Cardiac muscle cell (in vitro differentiated cells and primary cell): ENCODE measurements around the gene MGAT5. TPM values are rescaled to one million over a fixed set of nuclear protein-coding genes. Genes with fewer than 3 reads are reported as not detected.

ENCODE experiments used
- DNase-seq, 2 donors: peaks; one replicate each; pipeline versions ENCODE4 v3.0.0 to v3.0.0-alpha.2; 2010 to 2017; ENCODE audit warnings: low read depth in 1 of 2, low spot score in 1 of 2
- H3K27ac ChIP-seq: fragments of 200-600 bp; sonication (generic); 2 replicates; pipeline ENCODE4 v1.5.1; 2016
- H3K27me3 ChIP-seq: fragments of 200-600 bp; sonication (generic); 2 replicates; pipeline ENCODE4 v1.6.0; 2016; ENCODE audit warnings: control low read depth
- H3K36me3 ChIP-seq: fragments of 200-600 bp; sonication (generic); 2 replicates; pipeline ENCODE4 v1.5.1; 2016; ENCODE audit warnings: control low read depth
- H3K4me1 ChIP-seq: fragments of 200-600 bp; sonication (generic); 2 replicates; pipeline ENCODE4 v1.8.1; 2017; ENCODE audit warnings: low read depth, mild to moderate bottlenecking, mixed run types
- H3K4me3 ChIP-seq: fragments of 200-600 bp; sonication (generic); 2 replicates; pipeline ENCODE4 v1.5.1; 2016; ENCODE audit warnings: mild to moderate bottlenecking
- H3K9me3 ChIP-seq: fragments of 200-600 bp; sonication (generic); 2 replicates; pipeline ENCODE4 v1.5.1; 2017; ENCODE audit warnings: low read depth, mild to moderate bottlenecking, control low read depth
- CTCF ChIP-seq: IDR thresholded peaks from 2 replicates; pipeline ENCODE4 v1.5.1; 2012; ENCODE audit warnings: low read depth, mild to moderate bottlenecking, low read length
- polyA plus RNA-seq: library from polyadenylated mRNA; unstranded; fragments of >200 nt; fragmentation: Nextera tagmentation; extraction: Ambion mirVana; gene quantifications from 2 replicates; pipeline ENCODE4 v1.2.1, GENCODE V29; 2016
- total RNA-seq: library from RNA; depleted of rRNA; stranded (reverse); fragments of >200 nt; gene quantifications from 2 replicates; pipeline ENCODE4 v1.2.3, GENCODE V29; 2016

MGAT5 gene
- total and polyA plus RNA-seq, 2 experiments from 2014 or later, result 12.5 to 66.8 TPM

- no peak for TF ChIP-seq CTCF
- H3K27ac ChIP-seq, result no peak overlapping the region
- no peak overlapping the region for H3K4me3 ChIP-seq
- H3K4me1 ChIP-seq, result peaks cover under 1% of the 10 kb centered on the region
- DNase-seq, result no peak
- H3K27me3 ChIP-seq, result no peaks in the 10 kb centered on the region
- H3K36me3 ChIP-seq, result no peaks in the 10 kb centered on the region
- no peaks in the 10 kb centered on the region for H3K9me3 ChIP-seq
These were observed 228.4 kb downstream of the MGAT5 start for GRCh38 chr2:134482131-134482723.

DNA sequence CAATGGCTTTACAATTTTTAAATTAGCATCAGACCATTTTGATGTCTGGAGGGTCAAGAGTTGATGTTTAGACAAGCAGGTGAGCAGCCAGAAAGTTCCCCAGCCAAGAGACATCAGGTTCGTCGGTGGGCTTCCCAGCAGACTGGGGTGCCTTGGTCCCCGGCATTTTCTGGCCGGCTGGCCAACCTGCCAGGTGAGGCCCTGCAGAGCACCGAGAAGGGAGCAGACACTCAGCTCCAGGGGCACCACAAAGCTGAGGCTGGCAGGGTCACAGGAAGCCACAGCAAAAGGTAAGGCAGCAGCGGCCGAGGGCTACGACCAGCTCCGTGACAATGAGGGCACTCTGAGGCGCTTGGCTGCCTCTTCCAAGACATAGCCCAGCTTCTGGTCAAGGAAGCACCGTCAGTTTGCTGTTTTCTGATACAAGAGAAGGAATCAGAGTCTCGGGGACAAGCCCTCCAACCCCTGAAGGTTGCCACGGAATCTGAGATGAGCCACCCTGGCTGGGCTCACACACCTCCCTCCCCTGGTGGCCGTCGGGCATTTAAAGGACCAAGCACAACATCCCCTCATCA, 229.0 kb downstream of the MGAT5 start:
- Histone ChIP-seq H3K27me3 (no peaks in the 10 kb centered on the region), H3K36me3 (no peaks in the 10 kb centered on the region), H3K4me3 (no peak overlapping the region), H3K27ac (no peak overlapping the region), H3K4me1 (no peaks in the 10 kb centered on the region), H3K9me3 (no peaks in the 10 kb centered on the region)
- no peak for TF ChIP-seq CTCF
- DNase-seq, result no peak

- no peak overlapping the region for H3K27ac ChIP-seq
- no peaks in the 10 kb centered on the region for H3K27me3 ChIP-seq
- H3K4me1 ChIP-seq, result peaks cover 33% of the 10 kb centered on the region
- H3K9me3 ChIP-seq, result no peaks in the 10 kb centered on the region
- no peak for TF ChIP-seq CTCF
- no peak overlapping the region for H3K4me3 ChIP-seq
- H3K36me3 ChIP-seq, result no peaks in the 10 kb centered on the region
- peak in 1 of 2 donors; percentile 9 for DNase-seq
These were observed 236.0 kb downstream of the MGAT5 start for GRCh38 chr2:134489732-134490384.

- no peak overlapping the region for H3K4me3 ChIP-seq
- no peaks in the 10 kb centered on the region for H3K27me3 ChIP-seq
- no peak for DNase-seq
- H3K27ac ChIP-seq, result peak overlapping the region; percentile 44
- TF ChIP-seq CTCF, result no peak
- H3K9me3 ChIP-seq, result no peaks in the 10 kb centered on the region
- no peaks in the 10 kb centered on the region for H3K36me3 ChIP-seq
- peaks cover 35% of the 10 kb centered on the region for H3K4me1 ChIP-seq
These were observed 236.7 kb downstream of the MGAT5 start for GRCh38 chr2:134490559-134490958.

DNA sequence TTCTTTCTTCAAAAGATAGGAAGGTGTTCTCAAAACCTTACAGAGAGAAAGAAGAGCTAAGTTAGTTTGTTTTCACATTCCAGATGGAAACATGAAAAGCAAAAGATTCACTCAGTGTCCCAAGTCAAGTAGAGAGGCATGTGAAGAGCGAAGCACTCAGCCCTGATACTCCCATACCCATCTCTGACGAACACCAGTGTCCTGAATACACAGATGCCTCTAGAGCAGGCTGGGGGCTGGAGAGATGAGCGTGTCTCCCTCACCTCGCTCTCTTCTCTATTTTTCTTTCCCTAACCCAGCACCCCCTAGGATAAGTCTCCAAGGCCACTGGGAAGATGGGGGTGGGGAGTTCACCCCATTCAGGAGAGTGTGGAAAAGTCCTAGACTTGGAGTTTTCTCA, 237.2 kb downstream of the MGAT5 start:
- no peak for TF ChIP-seq CTCF
- no peak for DNase-seq
- no peaks in the 10 kb centered on the region for H3K27me3 ChIP-seq
- H3K9me3 ChIP-seq, result no peaks in the 10 kb centered on the region
- peak overlapping the region; percentile 44 for H3K27ac ChIP-seq
- no peak overlapping the region for H3K4me3 ChIP-seq
- no peaks in the 10 kb centered on the region for H3K36me3 ChIP-seq
- peaks cover 35% of the 10 kb centered on the region for H3K4me1 ChIP-seq
